Activated CD8-positive, alpha-beta memory T cell treated with anti-CD3 and anti-CD28 coated beads for 24 hours (primary cell): ENCODE results near the gene PAX5.

Experiments used
- DNase-seq: peaks from one replicate; pipeline ENCODE4 v3.0.0-alpha.2; 2020

Gene PAX5

GRCh38 chr9:36847781-36848673 lies 186.0 kb downstream of the PAX5 start:
- no peak for DNase-seq

- DNase-seq: no peak
Observed at GRCh38 chr9:36846621-36847020, 187.4 kb downstream of the PAX5 start.

GRCh38 chr9:36845844-36846243 lies 188.2 kb downstream of the PAX5 start:
- DNase-seq: no peak

GRCh38 chr9:36844961-36845360 lies 189.1 kb downstream of the PAX5 start:
- no peak for DNase-seq

DNA sequence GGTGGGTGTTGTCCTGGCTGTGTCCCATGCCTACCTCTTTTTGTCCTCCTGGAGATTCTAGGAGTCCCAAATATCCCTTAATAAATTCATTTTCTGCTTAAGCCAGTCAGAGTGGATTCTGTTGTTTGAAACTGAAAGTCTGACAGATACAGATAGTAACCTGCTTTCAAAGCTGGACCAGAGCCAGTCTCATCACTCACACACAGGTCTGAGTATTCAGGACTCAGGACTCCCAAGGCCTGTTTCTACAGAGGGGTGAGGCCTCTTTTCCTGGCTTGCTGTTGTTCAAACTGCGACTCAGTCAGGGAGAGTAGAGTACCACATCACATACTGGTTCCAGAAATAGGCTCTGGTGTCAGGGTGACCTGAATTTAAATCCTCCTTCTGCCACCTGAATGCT lies 190.1 kb downstream of the PAX5 start:
- DNase-seq: no peak

DNA sequence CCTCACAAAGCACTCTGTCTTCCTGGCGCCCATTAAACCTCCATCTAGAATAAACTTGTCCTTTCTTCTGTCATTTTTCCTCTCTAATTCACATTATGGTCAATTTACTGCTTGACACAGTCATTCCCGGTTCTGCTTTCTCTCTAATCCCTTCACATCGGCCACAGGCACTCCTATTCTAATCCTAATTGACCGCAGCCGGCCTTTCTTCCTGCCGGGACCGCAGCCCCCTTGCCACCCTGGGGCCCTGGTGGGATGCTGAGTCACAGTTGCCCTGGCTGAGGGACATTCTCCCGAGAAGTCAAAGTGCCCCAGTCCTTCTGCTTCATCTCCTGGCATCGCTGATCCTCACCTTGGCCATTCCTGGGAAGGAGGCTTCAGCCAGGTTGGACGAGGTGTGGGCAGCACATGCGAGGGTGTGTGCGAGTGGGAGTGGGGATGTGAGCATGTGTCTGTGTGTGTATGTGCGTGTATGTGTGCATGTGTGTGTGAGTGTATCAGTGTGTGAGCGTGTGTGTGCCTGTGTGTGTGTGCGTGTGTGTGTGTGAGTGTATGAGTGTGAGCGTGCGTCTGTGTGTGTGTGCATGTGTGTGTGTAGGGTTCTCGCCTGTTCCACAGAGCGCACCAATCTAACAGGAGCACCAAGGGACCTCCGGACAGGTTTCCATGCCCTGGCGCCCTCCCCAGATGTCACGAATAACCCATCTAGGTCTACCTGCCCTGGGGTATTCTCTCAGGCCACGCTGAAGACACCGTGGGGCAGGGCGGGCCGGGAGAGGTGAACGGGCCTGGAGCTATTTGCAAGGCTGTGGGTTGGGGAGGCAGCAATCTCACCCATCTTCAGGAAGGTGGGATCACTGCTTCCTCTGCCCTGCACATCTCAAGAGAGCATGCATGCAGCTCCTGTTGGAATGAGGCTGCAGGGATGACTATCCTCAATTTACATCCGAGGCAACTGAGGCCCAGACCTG lies 191.2 kb downstream of the PAX5 start:
- no peak for DNase-seq

DNA sequence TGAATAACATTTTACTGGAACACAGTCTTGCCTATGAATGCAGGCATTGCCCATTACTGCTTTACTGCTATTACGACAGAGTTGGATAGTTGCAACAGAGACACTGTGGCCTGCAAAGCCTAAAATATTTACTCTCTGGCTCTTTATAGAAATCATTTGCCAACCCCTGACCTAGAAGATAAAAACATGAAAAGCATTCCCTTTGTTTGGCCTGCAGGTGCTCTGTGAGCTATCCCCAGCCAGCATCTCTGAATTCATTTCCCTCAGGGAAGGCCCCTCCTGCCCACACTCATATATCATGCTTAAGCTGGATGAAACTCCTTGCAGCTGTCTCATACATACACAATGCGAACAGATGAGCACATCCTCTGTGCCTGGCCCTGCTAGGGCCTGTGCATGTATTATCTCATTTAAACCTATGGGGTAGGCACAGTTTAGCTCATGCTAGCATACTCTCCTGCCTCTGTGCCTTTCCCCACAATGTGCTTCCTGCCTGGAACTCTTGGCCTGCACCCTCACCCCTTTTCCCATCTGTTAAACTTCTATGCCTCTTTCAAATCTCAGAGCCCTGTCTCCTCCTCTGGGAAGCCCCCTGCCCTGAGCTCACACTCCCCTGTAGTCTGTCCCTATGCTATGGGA lies 193.1 kb downstream of the PAX5 start:
- DNase-seq: no peak

DNA sequence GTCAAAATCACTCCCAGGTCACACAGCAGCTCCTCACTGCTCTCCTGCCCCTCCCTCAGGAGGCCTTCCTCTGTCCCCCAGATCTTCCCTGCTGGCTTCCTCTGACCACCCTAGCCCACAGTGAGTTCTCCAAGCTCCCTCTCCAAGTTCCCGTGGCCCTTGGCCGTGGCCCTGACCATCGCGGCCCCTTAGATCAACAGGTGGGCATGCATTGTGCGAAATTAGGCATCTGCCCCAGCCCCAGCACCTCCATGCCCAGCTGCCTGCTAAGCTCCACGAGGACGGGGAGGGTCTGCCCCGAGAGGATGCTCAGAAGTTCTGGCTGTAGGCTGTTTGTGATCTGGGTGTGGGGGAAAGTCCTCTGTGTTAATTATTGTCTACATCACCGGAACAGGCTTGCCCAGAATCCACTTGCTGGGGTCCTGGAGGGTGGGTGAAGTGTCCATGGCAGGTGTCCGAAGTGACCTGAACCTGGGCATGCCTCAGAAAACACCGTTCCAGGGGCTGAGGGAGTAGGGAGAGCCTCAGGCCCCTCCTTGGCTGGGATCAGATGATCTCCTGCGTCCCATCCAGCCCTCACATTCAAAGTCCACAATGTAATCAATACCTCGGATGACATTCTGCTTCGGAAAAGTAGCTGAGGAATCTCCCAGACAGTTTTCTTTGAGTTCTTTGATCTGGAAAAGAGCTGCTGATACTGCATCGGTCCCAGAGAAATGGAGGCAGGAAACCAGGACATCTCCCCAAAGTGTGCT lies 194.8 kb downstream of the PAX5 start:
- DNase-seq: no peak

DNA sequence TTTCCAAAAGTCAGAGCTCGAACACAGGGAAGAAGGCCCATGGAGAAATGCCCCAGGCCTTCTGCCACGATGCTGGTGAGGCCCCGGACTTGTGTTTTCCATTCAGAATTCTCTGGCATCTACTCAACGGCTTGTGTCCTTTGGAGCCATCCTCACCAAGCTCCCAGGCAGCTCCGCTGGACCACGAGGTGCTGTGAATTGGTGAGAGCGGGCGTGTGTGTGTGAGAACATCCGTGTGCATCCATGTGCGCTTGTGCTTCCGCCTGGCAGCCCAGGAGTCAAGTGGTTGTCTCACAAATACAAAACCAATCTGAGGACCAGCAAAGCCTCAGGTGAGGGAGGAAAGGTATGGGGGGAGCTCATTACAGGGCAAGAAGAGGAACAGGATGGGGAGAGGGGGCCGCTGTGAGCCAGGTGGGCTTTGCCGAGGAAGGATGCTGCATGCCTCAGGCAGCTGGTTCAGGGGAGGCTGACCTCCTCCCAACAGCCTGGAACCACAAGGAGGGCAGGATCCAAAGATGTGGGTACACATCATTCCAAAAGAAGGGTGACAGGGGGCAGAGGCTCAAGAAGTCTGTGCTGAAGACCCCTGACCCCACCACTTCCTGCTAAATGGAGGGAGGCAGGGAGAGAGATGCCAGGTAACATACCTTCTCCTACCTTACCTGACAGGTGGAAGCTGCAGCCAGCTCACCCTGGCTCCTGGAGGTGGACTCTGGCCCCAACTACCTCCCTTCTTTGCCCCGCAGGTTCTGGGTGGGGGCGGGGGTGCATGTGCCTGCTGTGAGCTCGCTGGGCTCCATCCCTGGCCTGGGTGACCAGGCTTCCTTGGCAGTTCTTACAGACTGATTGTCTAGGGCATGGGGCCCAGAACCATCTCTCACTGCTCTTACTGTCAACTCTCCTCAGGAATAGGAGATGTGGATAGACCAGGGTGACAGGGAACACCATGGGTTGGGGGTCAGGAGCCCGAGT lies 196.3 kb downstream of the PAX5 start:
- no peak for DNase-seq

GRCh38 chr9:36836486-36836885 lies 197.6 kb downstream of the PAX5 start:
- DNase-seq: no peak

DNA sequence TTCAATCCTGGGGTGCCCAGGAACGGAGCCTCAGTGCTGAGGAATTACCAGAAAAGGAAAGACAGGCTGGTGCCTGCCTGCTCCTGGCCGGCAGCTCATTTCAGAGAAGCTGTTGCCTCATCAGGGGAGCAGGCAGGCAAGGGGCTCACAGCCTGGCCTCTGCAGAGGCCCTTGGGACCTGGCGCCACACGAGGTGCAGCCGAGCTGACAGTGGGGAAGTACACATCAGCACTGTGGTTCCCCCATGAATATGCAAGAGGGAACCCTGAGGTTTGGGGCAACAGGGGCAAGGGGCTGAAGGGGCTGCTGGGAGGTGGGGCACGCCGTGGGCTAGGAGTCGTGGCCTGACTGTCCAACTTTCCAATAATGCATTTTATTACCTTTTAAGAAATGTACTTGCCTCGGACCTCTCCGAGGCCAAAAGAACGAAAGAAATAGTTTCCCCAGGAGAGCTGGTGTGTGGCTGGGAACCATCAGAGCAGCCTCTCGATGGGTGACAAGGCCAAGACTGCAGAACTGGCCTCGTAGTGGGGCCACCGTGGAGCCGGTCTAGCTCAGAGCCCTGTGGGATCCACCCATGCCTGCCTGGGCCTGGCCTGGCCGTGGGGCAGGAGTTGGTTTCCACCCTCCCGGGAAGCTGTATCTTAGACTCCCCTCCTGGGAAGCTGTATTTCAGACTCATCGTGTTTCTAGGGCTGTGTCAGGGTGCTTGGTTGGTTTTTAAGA lies 198.6 kb downstream of the PAX5 start:
- no peak for DNase-seq

GRCh38 chr9:36834736-36835135 lies 199.3 kb downstream of the PAX5 start:
- DNase-seq: no peak

GRCh38 chr9:36833954-36834353 lies 200.1 kb downstream of the PAX5 start:
- DNase-seq: no peak

DNA sequence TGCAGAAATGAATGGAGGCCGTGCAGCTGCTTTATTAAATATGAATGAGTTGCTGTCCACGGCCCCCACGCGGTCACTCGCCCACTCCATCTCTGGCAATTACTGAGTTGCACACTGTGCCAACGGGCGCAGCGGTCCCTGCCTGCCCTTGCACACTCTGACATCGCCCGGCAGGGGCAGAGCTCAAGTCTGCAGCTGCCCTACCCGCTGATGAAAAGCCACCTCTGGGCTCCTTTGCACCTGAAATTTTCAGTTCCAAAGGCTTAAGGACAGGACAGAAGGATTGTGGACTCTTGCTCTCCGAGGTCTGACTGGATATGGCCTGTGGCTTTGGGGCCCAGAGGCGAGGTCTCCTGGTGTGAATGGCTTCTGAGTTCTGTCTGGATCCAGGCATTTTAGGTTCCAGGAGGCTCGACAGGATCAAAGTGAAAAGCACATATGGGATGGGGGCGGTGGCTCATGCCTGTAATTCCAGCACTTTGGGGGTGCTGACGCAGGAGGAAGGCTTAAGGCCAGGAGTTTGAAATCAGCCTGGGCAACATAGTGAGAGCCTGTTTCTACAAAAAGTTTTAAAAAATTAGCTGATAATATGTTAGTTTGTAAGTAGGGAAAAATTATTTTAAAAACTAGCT lies 201.8 kb downstream of the PAX5 start:
- no peak for DNase-seq

GRCh38 chr9:36831381-36832161 lies 202.5 kb downstream of the PAX5 start:
- DNase-seq: no peak

DNA sequence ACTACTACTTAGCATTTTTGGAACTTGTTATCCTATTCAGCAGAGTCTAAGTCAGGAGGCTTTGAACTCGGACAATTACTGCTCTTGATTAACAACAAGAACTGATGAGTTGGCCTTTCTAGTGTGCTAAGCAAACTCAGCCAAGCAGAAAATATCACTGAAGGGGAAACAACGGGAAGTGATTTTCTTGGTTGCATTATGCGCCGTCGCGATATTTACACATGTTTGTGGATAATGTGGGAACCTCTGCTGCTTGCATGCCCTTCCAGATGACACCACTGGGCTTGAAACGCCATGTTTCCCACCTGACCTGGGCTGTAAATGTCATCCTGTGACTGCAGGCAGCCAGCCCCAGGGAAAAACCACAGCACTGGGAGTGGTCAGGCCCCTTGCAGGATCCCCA lies 205.5 kb downstream of the PAX5 start:
- DNase-seq: no peak

GRCh38 chr9:36827593-36827992 lies 206.5 kb downstream of the PAX5 start:
- no peak for DNase-seq

DNA sequence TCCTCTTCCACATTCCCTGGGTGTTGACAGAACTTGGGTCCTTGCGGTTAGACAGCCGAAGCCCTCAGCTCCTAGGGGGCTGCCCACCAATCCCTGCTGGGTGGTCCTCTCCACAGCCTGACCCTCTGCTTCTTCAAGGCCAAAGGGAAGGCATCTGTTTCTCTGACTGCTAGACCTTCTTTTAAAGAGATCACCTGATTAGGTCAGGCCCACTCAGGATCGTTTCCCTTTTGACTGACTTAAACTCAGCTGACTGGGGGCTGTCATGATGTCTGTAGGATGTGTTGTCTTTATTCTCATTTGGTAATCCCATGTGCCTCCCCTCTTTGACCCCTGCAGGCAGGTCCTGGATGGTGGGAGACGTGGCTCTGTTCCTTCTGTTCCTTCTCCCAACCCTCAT lies 207.5 kb downstream of the PAX5 start:
- no peak for DNase-seq

- no peak for DNase-seq
Observed at GRCh38 chr9:36825179-36825578, 208.9 kb downstream of the PAX5 start.
